ENCODE results near the gene SLC5A9.
"Not testable (repeated sequence)": the region's sequence is repeated elsewhere in the genome, so short reads cannot be mapped to it uniquely, and the experiment has no call there.

Gene SLC5A9

GRCh38 chr1:48236716-48237470 lies 14.4 kb downstream of the SLC5A9 start:
- DNase-seq (ENCODE audit: low read depth in 2 of 2, low spot score in 1 of 2), result no peak

GRCh38 chr1:48242141-48242736 lies 19.7 kb downstream of the SLC5A9 start:
- no peak for DNase-seq (ENCODE audit: low read depth in 2 of 2, low spot score in 1 of 2)

- DNase-seq (ENCODE audit: low read depth in 2 of 2, low spot score in 1 of 2), result no peak
Measured at GRCh38 chr1:48245106-48245505, 22.6 kb downstream of the SLC5A9 start.

- no peak for DNase-seq (ENCODE audit: low read depth in 2 of 2, low spot score in 1 of 2)
Measured at GRCh38 chr1:48246727-48247126, 24.2 kb downstream of the SLC5A9 start.

- no peak for DNase-seq (ENCODE audit: low read depth in 2 of 2, low spot score in 1 of 2)
Measured at GRCh38 chr1:48248356-48248755, 25.8 kb downstream of the SLC5A9 start.

GRCh38 chr1:48249868-48250267 lies 27.4 kb downstream of the SLC5A9 start:
- no peak for DNase-seq (ENCODE audit: low read depth in 2 of 2, low spot score in 1 of 2)

GRCh38 chr1:48250572-48250971 lies 28.1 kb downstream of the SLC5A9 start:
- DNase-seq (ENCODE audit: low read depth in 2 of 2, low spot score in 1 of 2), result no peak

- DNase-seq (ENCODE audit: low read depth in 2 of 2, low spot score in 1 of 2), result no peak
Measured at GRCh38 chr1:48251323-48251722, 28.8 kb downstream of the SLC5A9 start.

GRCh38 chr1:48251821-48252220 lies 29.3 kb downstream of the SLC5A9 start:
- no peak for DNase-seq (ENCODE audit: low read depth in 2 of 2, low spot score in 1 of 2)

GRCh38 chr1:48254254-48254653 lies 31.7 kb downstream of the SLC5A9 start:
- no peak for DNase-seq (ENCODE audit: low read depth in 2 of 2, low spot score in 1 of 2)

- no peak for DNase-seq (ENCODE audit: low read depth in 2 of 2, low spot score in 1 of 2)
Measured at GRCh38 chr1:48258106-48258505, 35.6 kb downstream of the SLC5A9 start.

- DNase-seq (ENCODE audit: low read depth in 2 of 2, low spot score in 1 of 2), result no peak
Measured at GRCh38 chr1:48261881-48262400, 39.4 kb downstream of the SLC5A9 start.

GRCh38 chr1:48263041-48263440 lies 40.5 kb downstream of the SLC5A9 start:
- DNase-seq (ENCODE audit: low read depth in 2 of 2, low spot score in 1 of 2), result no peak

GRCh38 chr1:48266576-48266975 lies 44.1 kb downstream of the SLC5A9 start:
- DNase-seq (ENCODE audit: low read depth in 2 of 2, low spot score in 1 of 2), result no peak

GRCh38 chr1:48277437-48277836 lies 54.9 kb downstream of the SLC5A9 start:
- DNase-seq (ENCODE audit: low read depth in 2 of 2, low spot score in 1 of 2), result not testable (repeated sequence)

GRCh38 chr1:48282329-48282728 lies 59.8 kb downstream of the SLC5A9 start:
- DNase-seq (ENCODE audit: low read depth in 2 of 2, low spot score in 1 of 2), result not testable (repeated sequence)

- DNase-seq (ENCODE audit: low read depth in 2 of 2, low spot score in 1 of 2), result not testable (repeated sequence)
Measured at GRCh38 chr1:48284696-48285420, 62.3 kb downstream of the SLC5A9 start.

- DNase-seq (ENCODE audit: low read depth in 2 of 2, low spot score in 1 of 2), result no peak
Measured at GRCh38 chr1:48285525-48285924, 63.0 kb downstream of the SLC5A9 start.

GRCh38 chr1:48291421-48291820 lies 68.9 kb downstream of the SLC5A9 start:
- DNase-seq (ENCODE audit: low read depth in 2 of 2, low spot score in 1 of 2), result no peak

GRCh38 chr1:48292706-48293105 lies 70.2 kb downstream of the SLC5A9 start:
- DNase-seq (ENCODE audit: low read depth in 2 of 2, low spot score in 1 of 2), result no peak

- DNase-seq (ENCODE audit: low read depth in 2 of 2, low spot score in 1 of 2), result not testable (repeated sequence)
Measured at GRCh38 chr1:48294094-48294493, 71.6 kb downstream of the SLC5A9 start.

GRCh38 chr1:48294656-48295055 lies 72.1 kb downstream of the SLC5A9 start:
- no peak for DNase-seq (ENCODE audit: low read depth in 2 of 2, low spot score in 1 of 2)

All from stimulated activated CD8-positive, alpha-beta memory T cell treated with anti-CD3 and anti-CD28 coated beads, Interleukin-4, amount 100 ng/mL, for 1 hour (primary cell).